HEK293 (cell line): ENCODE data around the gene NUMBL.

ENCODE experiments used
- FEZF1 ChIP-seq: fragments of 450-650 bp; formaldehyde crosslinking; IDR thresholded peaks from 2 replicates; pipeline ENCODE4 v1.5.1; 2016; ENCODE audit warnings: missing biosample characterization, missing genetic modification characterization
- GLI4 ChIP-seq: fragments of 450-650 bp; formaldehyde crosslinking; IDR thresholded peaks from 2 replicates; pipeline ENCODE4 v1.5.1; 2016; ENCODE audit warnings: missing biosample characterization, missing genetic modification characterization
- KLF1 ChIP-seq: fragments of 450-650 bp; formaldehyde crosslinking; IDR thresholded peaks from 2 replicates; pipeline ENCODE4 v1.5.1; 2016; ENCODE audit warnings: missing biosample characterization, missing genetic modification characterization
- SCRT1 ChIP-seq: fragments of 450-650 bp; formaldehyde crosslinking; IDR thresholded peaks from 2 replicates; pipeline ENCODE4 v1.5.1; 2016; ENCODE audit warnings: missing biosample characterization, missing genetic modification characterization, borderline replicate concordance
- SP3 ChIP-seq: fragments of 450-650 bp; formaldehyde crosslinking; IDR thresholded peaks from 2 replicates; pipeline ENCODE4 v1.5.1; 2016; ENCODE audit warnings: missing biosample characterization, missing genetic modification characterization
- ZEB2 ChIP-seq: fragments of 450-650 bp; formaldehyde crosslinking; IDR thresholded peaks from 2 replicates; pipeline ENCODE4 v1.5.1; 2016; ENCODE audit warnings: missing biosample characterization, missing genetic modification characterization
- ZNF19 ChIP-seq: fragments of 450-650 bp; formaldehyde crosslinking; IDR thresholded peaks from 2 replicates; pipeline ENCODE4; 2016; ENCODE audit warnings: missing biosample characterization, missing genetic modification characterization, low read depth
- ZNF223 ChIP-seq: fragments of 450-650 bp; formaldehyde crosslinking; IDR thresholded peaks from 2 replicates; pipeline ENCODE4 v1.5.1; 2016; ENCODE audit warnings: missing biosample characterization, missing genetic modification characterization
- ZNF274 ChIP-seq, 2 experiments: fragments of 200-500 bp in 1 of 2; fragments of 450-650 bp in 1 of 2; sonication (Bioruptor generic) in 1 of 2; formaldehyde crosslinking in 1 of 2; IDR thresholded peaks; 2 replicates each; pipeline versions ENCODE4 v1.5.1 to v1.6.1; 2014 to 2016; ENCODE audit warnings: borderline replicate concordance in 1 of 2, inconsistent platforms in 1 of 2, low read length in 1 of 2, missing biosample characterization in 1 of 2, missing genetic modification characterization in 1 of 2
- ZNF350 ChIP-seq: fragments of 450-650 bp; formaldehyde crosslinking; IDR thresholded peaks from 2 replicates; pipeline ENCODE4 v1.5.0; 2017; ENCODE audit warnings: missing biosample characterization, mild to moderate bottlenecking, missing genetic modification characterization
- ZNF366 ChIP-seq: fragments of 450-650 bp; formaldehyde crosslinking; conservative IDR thresholded peaks from 2 replicates; pipeline ENCODE4 v1.5.1; 2016; ENCODE audit warnings: missing biosample characterization, missing genetic modification characterization
- ZNF404 ChIP-seq: fragments of 450-650 bp; formaldehyde crosslinking; IDR thresholded peaks from 2 replicates; pipeline ENCODE4 v1.5.1; 2017; ENCODE audit warnings: missing biosample characterization, missing genetic modification characterization
- ZNF433 ChIP-seq: fragments of 450-650 bp; formaldehyde crosslinking; IDR thresholded peaks from 2 replicates; pipeline ENCODE4 v1.5.1; 2016; ENCODE audit warnings: missing biosample characterization, missing genetic modification characterization, low read depth
- ZNF514 ChIP-seq: fragments of 450-650 bp; formaldehyde crosslinking; IDR thresholded peaks from 2 replicates; pipeline ENCODE4 v1.5.1; 2016; ENCODE audit warnings: missing biosample characterization, missing genetic modification characterization
- ZNF571 ChIP-seq: fragments of 450-650 bp; formaldehyde crosslinking; IDR thresholded peaks from 2 replicates; pipeline ENCODE4 v1.5.0; 2017; ENCODE audit warnings: missing biosample characterization, missing genetic modification characterization
- ZNF600 ChIP-seq: fragments of 450-650 bp; formaldehyde crosslinking; IDR thresholded peaks from 2 replicates; pipeline ENCODE4 v1.5.1; 2016; ENCODE audit warnings: missing biosample characterization, missing genetic modification characterization
- ZNF626 ChIP-seq: fragments of 450-650 bp; sonication (Bioruptor Pico); formaldehyde crosslinking; IDR thresholded peaks from 2 replicates; pipeline ENCODE4 v1.5.1; 2018; ENCODE audit warnings: missing biosample characterization, missing genetic modification characterization, inconsistent platforms
- ZNF629 ChIP-seq: fragments of 450-650 bp; formaldehyde crosslinking; IDR thresholded peaks from 2 replicates; pipeline ENCODE4 v1.5.1; 2017; ENCODE audit warnings: missing biosample characterization, missing genetic modification characterization
- ZNF664 ChIP-seq: fragments of 450-650 bp; formaldehyde crosslinking; IDR thresholded peaks from 2 replicates; pipeline ENCODE4 v1.5.1; 2016; ENCODE audit warnings: missing biosample characterization, missing genetic modification characterization
- ZNF76 ChIP-seq: fragments of 450-650 bp; formaldehyde crosslinking; IDR thresholded peaks from 2 replicates; pipeline ENCODE4; 2016; ENCODE audit warnings: low read depth, missing biosample characterization, missing genetic modification characterization, borderline replicate concordance
- ZNF777 ChIP-seq: fragments of 450-650 bp; formaldehyde crosslinking; IDR thresholded peaks from 2 replicates; pipeline ENCODE4 v1.5.1; 2017; ENCODE audit warnings: missing biosample characterization, missing genetic modification characterization, borderline replicate concordance
- ZNF791 ChIP-seq: fragments of 450-650 bp; formaldehyde crosslinking; IDR thresholded peaks from 2 replicates; pipeline ENCODE4 v1.5.1; 2016; ENCODE audit warnings: missing biosample characterization, missing genetic modification characterization
- ZSCAN30 ChIP-seq: fragments of 450-650 bp; IDR thresholded peaks from 2 replicates; pipeline ENCODE4 v1.5.1; 2018; ENCODE audit warnings: missing biosample characterization, mild to moderate bottlenecking, missing genetic modification characterization, moderate library complexity
- TF ChIP-seq, protein P1 (sequence below): fragments of 450-650 bp; formaldehyde crosslinking; IDR thresholded peaks from 2 replicates; pipeline ENCODE4 v1.5.1; 2017; ENCODE audit warnings: missing biosample characterization, missing genetic modification characterization
- TF ChIP-seq, protein P2 (sequence below): fragments of 450-650 bp; formaldehyde crosslinking; IDR thresholded peaks from 2 replicates; pipeline ENCODE4 v1.5.1; 2016; ENCODE audit warnings: missing biosample characterization, missing genetic modification characterization
- TF ChIP-seq, protein P3 (sequence below): fragments of 450-650 bp; formaldehyde crosslinking; IDR thresholded peaks from 2 replicates; pipeline ENCODE4 v1.5.1; 2016; ENCODE audit warnings: missing biosample characterization, missing genetic modification characterization
- TF ChIP-seq, protein P4 (sequence below): fragments of 450-650 bp; formaldehyde crosslinking; IDR thresholded peaks from 2 replicates; pipeline ENCODE4 v1.5.1; 2017; ENCODE audit warnings: missing biosample characterization, mild to moderate bottlenecking, missing genetic modification characterization, moderate library complexity
- TF ChIP-seq, protein P5 (sequence below): fragments of 450-650 bp; formaldehyde crosslinking; IDR thresholded peaks from 2 replicates; pipeline ENCODE4 v1.5.1; 2016; ENCODE audit warnings: missing biosample characterization, missing genetic modification characterization
- TF ChIP-seq, protein P6 (sequence below): fragments of 450-650 bp; formaldehyde crosslinking; IDR thresholded peaks from 2 replicates; pipeline ENCODE4 v1.5.1; 2016; ENCODE audit warnings: missing biosample characterization, missing genetic modification characterization
- TF ChIP-seq, protein P7 (sequence below): fragments of 450-650 bp; formaldehyde crosslinking; IDR thresholded peaks from 2 replicates; pipeline ENCODE4 v1.5.1; 2017; ENCODE audit warnings: missing biosample characterization, missing genetic modification characterization

NUMBL gene

DNA sequence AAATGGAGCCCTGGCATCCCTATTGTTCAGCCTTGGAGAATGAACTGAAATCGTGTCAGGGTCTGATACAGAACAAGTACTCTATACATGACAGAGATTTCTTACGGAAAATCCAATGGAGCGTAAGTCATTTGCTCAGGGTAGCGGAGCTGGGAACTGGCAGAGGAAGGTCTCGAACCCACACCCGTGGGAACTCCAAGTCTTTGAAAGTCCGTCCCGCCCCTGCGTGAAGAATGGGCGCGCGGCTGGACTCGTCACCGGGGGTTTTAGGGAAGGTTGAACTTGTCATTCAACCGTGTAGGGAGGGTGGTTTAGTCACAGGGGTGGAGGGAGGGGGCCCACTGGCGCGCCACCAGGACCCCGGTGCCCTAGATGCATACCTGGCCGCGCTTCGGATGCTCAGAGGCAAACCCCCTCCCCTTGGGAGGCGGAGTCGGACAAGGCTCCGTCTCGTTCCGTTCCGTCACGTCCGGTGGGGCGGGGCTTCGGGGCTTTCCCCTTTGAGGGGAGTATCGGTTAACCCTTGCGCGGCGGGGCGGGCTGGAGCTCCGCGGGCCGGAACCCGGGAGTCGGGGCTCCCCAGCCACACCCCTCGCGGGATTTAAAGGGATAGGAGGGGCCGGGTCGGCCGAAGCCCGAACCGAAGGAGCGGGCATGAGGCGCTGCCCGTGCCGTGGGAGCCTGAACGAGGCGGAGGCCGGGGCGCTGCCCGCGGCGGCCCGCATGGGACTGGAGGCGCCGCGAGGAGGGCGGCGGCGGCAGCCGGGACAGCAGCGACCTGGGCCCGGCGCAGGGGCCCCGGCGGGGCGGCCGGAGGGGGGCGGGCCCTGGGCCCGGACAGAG lies 26.3 kb upstream of the NUMBL start, which contains the start of the genes COQ8B and ITPKC (continued):
- TF ChIP-seq ZNF626 (tag by site-specific recombination) (no peak), SP3 (peak; percentile 99), ZNF664 (tag by site-specific recombination) (0 out of 2 replicates have a peak, but pooled peaks have one; percentile 4), ZNF350 (no peak), KLF1 (peak; percentile 95), GLI4 (tag by site-specific recombination) (no peak), ZNF777 (tag by site-specific recombination) (no peak), ZNF404 (no peak), ZEB2 (tag by site-specific recombination) (peak; percentile 98), SCRT1 (no peak), ZNF433 (tag by site-specific recombination) (no peak), FEZF1 (tag by site-specific recombination) (no peak; the same call in 1 of the 2 replicates), ZSCAN30 (tag by site-specific recombination) (peak; percentile 91), ZNF791 (no peak), ZNF223 (tag by site-specific recombination) (no peak), ZNF366 (tag by site-specific recombination) (no peak), ZNF600 (peak; percentile 87), ZNF274 (IDR thresholded peaks at IDR 0.05; ENCODE audit: low read length) (no peak), ZNF274 (tag by site-specific recombination; IDR thresholded peaks at IDR 0.05; ENCODE audit: borderline replicate concordance) (no peak), ZNF571 (no peak), ZNF514 (no peak), ZNF19 (tag by site-specific recombination) (no peak), ZNF76 (peak; percentile 62), ZNF629 (tag by site-specific recombination) (peak; percentile 92)
- TF ChIP-seq, protein P1, sequence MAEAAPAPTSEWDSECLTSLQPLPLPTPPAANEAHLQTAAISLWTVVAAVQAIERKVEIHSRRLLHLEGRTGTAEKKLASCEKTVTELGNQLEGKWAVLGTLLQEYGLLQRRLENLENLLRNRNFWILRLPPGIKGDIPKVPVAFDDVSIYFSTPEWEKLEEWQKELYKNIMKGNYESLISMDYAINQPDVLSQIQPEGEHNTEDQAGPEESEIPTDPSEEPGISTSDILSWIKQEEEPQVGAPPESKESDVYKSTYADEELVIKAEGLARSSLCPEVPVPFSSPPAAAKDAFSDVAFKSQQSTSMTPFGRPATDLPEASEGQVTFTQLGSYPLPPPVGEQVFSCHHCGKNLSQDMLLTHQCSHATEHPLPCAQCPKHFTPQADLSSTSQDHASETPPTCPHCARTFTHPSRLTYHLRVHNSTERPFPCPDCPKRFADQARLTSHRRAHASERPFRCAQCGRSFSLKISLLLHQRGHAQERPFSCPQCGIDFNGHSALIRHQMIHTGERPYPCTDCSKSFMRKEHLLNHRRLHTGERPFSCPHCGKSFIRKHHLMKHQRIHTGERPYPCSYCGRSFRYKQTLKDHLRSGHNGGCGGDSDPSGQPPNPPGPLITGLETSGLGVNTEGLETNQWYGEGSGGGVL (tag by site-specific recombination): peak; percentile 83
- TF ChIP-seq, protein P2, sequence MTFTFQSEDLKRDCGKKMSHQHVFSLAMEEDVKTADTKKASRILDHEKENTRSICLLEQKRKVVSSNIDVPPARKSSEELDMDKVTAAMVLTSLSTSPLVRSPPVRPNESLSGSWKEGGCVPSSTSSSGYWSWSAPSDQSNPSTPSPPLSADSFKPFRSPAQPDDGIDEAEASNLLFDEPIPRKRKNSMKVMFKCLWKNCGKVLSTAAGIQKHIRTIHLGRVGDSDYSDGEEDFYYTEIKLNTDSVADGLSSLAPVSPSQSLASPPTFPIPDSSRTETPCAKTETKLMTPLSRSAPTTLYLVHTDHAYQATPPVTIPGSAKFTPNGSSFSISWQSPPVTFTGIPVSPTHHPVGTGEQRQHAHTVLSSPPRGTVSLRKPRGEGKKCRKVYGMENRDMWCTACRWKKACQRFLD (tag by site-specific recombination): no peak
- TF ChIP-seq, protein P3, sequence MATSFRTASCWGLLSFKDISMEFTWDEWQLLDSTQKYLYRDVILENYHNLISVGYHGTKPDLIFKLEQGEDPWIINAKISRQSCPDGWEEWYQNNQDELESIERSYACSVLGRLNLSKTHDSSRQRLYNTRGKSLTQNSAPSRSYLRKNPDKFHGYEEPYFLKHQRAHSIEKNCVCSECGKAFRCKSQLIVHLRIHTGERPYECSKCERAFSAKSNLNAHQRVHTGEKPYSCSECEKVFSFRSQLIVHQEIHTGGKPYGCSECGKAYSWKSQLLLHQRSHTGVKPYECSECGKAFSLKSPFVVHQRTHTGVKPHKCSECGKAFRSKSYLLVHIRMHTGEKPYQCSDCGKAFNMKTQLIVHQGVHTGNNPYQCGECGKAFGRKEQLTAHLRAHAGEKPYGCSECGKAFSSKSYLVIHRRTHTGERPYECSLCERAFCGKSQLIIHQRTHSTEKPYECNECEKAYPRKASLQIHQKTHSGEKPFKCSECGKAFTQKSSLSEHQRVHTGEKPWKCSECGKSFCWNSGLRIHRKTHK (tag by site-specific recombination): no peak
- TF ChIP-seq, protein P4, sequence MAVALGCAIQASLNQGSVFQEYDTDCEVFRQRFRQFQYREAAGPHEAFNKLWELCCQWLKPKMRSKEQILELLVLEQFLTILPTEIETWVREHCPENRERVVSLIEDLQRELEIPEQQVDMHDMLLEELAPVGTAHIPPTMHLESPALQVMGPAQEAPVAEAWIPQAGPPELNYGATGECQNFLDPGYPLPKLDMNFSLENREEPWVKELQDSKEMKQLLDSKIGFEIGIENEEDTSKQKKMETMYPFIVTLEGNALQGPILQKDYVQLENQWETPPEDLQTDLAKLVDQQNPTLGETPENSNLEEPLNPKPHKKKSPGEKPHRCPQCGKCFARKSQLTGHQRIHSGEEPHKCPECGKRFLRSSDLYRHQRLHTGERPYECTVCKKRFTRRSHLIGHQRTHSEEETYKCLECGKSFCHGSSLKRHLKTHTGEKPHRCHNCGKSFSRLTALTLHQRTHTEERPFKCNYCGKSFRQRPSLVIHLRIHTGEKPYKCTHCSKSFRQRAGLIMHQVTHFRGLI (tag by site-specific recombination): no peak
- TF ChIP-seq, protein P5, sequence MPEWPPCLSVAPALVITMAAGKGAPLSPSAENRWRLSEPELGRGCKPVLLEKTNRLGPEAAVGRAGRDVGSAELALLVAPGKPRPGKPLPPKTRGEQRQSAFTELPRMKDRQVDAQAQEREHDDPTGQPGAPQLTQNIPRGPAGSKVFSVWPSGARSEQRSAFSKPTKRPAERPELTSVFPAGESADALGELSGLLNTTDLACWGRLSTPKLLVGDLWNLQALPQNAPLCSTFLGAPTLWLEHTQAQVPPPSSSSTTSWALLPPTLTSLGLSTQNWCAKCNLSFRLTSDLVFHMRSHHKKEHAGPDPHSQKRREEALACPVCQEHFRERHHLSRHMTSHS: no peak
- TF ChIP-seq, protein P6, sequence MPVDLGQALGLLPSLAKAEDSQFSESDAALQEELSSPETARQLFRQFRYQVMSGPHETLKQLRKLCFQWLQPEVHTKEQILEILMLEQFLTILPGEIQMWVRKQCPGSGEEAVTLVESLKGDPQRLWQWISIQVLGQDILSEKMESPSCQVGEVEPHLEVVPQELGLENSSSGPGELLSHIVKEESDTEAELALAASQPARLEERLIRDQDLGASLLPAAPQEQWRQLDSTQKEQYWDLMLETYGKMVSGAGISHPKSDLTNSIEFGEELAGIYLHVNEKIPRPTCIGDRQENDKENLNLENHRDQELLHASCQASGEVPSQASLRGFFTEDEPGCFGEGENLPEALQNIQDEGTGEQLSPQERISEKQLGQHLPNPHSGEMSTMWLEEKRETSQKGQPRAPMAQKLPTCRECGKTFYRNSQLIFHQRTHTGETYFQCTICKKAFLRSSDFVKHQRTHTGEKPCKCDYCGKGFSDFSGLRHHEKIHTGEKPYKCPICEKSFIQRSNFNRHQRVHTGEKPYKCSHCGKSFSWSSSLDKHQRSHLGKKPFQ (tag by site-specific recombination): no peak
- TF ChIP-seq, protein P7, sequence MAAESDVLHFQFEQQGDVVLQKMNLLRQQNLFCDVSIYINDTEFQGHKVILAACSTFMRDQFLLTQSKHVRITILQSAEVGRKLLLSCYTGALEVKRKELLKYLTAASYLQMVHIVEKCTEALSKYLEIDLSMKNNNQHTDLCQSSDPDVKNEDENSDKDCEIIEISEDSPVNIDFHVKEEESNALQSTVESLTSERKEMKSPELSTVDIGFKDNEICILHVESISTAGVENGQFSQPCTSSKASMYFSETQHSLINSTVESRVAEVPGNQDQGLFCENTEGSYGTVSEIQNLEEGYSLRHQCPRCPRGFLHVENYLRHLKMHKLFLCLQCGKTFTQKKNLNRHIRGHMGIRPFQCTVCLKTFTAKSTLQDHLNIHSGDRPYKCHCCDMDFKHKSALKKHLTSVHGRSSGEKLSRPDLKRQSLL: peak; percentile 55; the same call in 1 of the 2 replicates
